Liver (tissue), 9 donors: Measurements from ENCODE around the gene ACTR6. TPM values are rescaled to one million over a fixed set of nuclear protein-coding genes. Genes with fewer than 3 reads are reported as not detected.

Experiments used
- DNase-seq: peaks from one replicate; pipeline ENCODE4 v3.0.0-alpha.2; 2017; ENCODE audit warnings: low spot score
- H3K27ac ChIP-seq, 2 donors: one replicate each; pipeline ENCODE4 v1.7.0; 2013; ENCODE audit warnings: inconsistent platforms in 2 of 2, low read length in 2 of 2, control low read depth in 1 of 2, low read depth in 1 of 2, mild to moderate bottlenecking in 1 of 2
- H3K27me3 ChIP-seq, 4 donors: one replicate each; pipeline versions ENCODE4 v1.6.1 to v1.7.0; 2013; ENCODE audit warnings: low read length in 3 of 4, inconsistent platforms in 1 of 4, mild to moderate bottlenecking in 1 of 4, moderate library complexity in 1 of 4; ENCODE audit not compliant: control insufficient read depth in 4 of 4, insufficient read depth in 4 of 4
- H3K36me3 ChIP-seq, 4 donors: one replicate each; pipeline versions ENCODE4 v1.6.1 to v1.7.0; 2013; ENCODE audit warnings: low read length in 3 of 4, mild to moderate bottlenecking in 3 of 4, low read depth in 1 of 4, moderate library complexity in 1 of 4; ENCODE audit not compliant: control insufficient read depth in 4 of 4, insufficient read depth in 3 of 4
- H3K4me1 ChIP-seq, 4 donors: one replicate each; pipeline versions ENCODE4 v1.6.1 to v1.7.0; 2013; ENCODE audit warnings: low read length in 3 of 4, mild to moderate bottlenecking in 3 of 4, moderate library complexity in 1 of 4; ENCODE audit not compliant: control insufficient read depth in 4 of 4, insufficient read depth in 4 of 4
- H3K4me3 ChIP-seq, 3 donors: one replicate each; pipeline versions ENCODE4 v1.6.1 to v1.7.0; 2013; ENCODE audit warnings: low read length in 3 of 3, control low read depth in 1 of 3, low read depth in 1 of 3, mild to moderate bottlenecking in 1 of 3
- H3K9ac ChIP-seq, 2 donors: one replicate each; pipeline ENCODE4 v1.7.0; 2013; ENCODE audit warnings: low read length in 2 of 2, mild to moderate bottlenecking in 2 of 2, moderate library complexity in 2 of 2, control low read depth in 1 of 2, low read depth in 1 of 2
- H3K9me3 ChIP-seq, 4 donors: one replicate each; pipeline versions ENCODE4 v1.6.1 to v1.7.0; 2013; ENCODE audit warnings: low read length in 3 of 4; ENCODE audit not compliant: control insufficient read depth in 4 of 4
- EGR1 ChIP-seq, 2 donors: IDR thresholded peaks; 2 replicates each; pipeline ENCODE4 v1.6.1; 2016 to 2018; ENCODE audit warnings: antibody characterized with exemption in 2 of 2, low read depth in 2 of 2
- FOXA1 ChIP-seq: IDR thresholded peaks from 2 replicates; pipeline ENCODE4 v1.6.1; 2016; ENCODE audit warnings: antibody characterized with exemption
- FOXA2 ChIP-seq: IDR thresholded peaks from 2 replicates; pipeline ENCODE4 v1.6.1; 2016; ENCODE audit warnings: antibody characterized with exemption
- GABPA ChIP-seq, 2 donors: IDR thresholded peaks in 1 of 2; conservative IDR thresholded peaks in 1 of 2; 2 replicates each; pipeline ENCODE4 v1.6.1; 2016; ENCODE audit warnings: antibody characterized with exemption in 2 of 2, mild to moderate bottlenecking in 1 of 2, moderate library complexity in 1 of 2
- HNF4A ChIP-seq, 2 donors: conservative IDR thresholded peaks; 2 replicates each; pipeline ENCODE4 v1.6.1; 2016; ENCODE audit warnings: antibody characterized with exemption in 2 of 2, mild to moderate bottlenecking in 2 of 2
- HNF4G ChIP-seq: IDR thresholded peaks from 2 replicates; pipeline ENCODE4 v1.6.1; 2016; ENCODE audit warnings: antibody characterized with exemption
- JUND ChIP-seq, 2 donors: IDR thresholded peaks; 2 replicates each; pipeline ENCODE4 v1.6.1; 2016; ENCODE audit warnings: antibody characterized with exemption in 2 of 2
- MAX ChIP-seq: IDR thresholded peaks from 2 replicates; pipeline ENCODE4 v1.6.1; 2016; ENCODE audit warnings: antibody characterized with exemption
- NR2F2 ChIP-seq: IDR thresholded peaks from 2 replicates; pipeline ENCODE4 v1.6.1; 2016; ENCODE audit warnings: antibody characterized with exemption
- RAD21 ChIP-seq, 2 donors: IDR thresholded peaks; 2 replicates each; pipeline ENCODE4 v1.6.1; 2016; ENCODE audit warnings: antibody characterized with exemption in 2 of 2, mild to moderate bottlenecking in 2 of 2
- RXRA ChIP-seq, 2 donors: IDR thresholded peaks; 2 replicates each; pipeline ENCODE4 v1.6.1; 2017 to 2018; ENCODE audit warnings: antibody characterized with exemption in 2 of 2, mild to moderate bottlenecking in 1 of 2
- SP1 ChIP-seq: IDR thresholded peaks from 2 replicates; pipeline ENCODE4 v1.6.1; 2018; ENCODE audit warnings: antibody characterized with exemption, mild to moderate bottlenecking
- YY1 ChIP-seq: IDR thresholded peaks from 2 replicates; pipeline ENCODE4 v1.6.1; 2016; ENCODE audit warnings: antibody characterized with exemption, mild to moderate bottlenecking
- ZBTB33 ChIP-seq: IDR thresholded peaks from 2 replicates; pipeline ENCODE4 v1.6.1; 2016; ENCODE audit warnings: antibody characterized with exemption
- whole genome bisulfite sequencing: extraction: QIAGEN DNeasy Blood & Tissue Kit; methylation state at CpG from one replicate; pipeline ENCODE4 v1.1.7; 2013; 5-methylcytosine and 5-hydroxymethylcytosine counted together
- polyA plus RNA-seq, 2 donors: library from polyadenylated mRNA; stranded (reverse) in 1 of 2; unstranded in 1 of 2; fragments of 200-250 nt in 1 of 2; fragments of >200 nt in 1 of 2; fragmentation: Nextera tagmentation in 1 of 2; extraction: Ambion mirVana in 1 of 2; gene quantifications; one replicate each; pipeline versions ENCODE4 v1.2.1 to v1.2.3, GENCODE V29; 2013 to 2015
- total RNA-seq, 2 donors: library from RNA; depleted of rRNA; stranded (reverse); fragments of >200 nt; gene quantifications; one replicate each; pipeline ENCODE4 v1.2.3, GENCODE V29; 2014
- TF ChIP-seq, protein P1 (sequence below): IDR thresholded peaks from 2 replicates; pipeline ENCODE4 v1.6.1; 2016; ENCODE audit warnings: antibody characterized with exemption
- TF ChIP-seq, protein P2 (sequence below): IDR thresholded peaks from 2 replicates; pipeline ENCODE4 v1.6.1; 2016; ENCODE audit warnings: antibody characterized with exemption, mild to moderate bottlenecking
- TF ChIP-seq, protein P3 (sequence below): fragments of 150-350 bp; IDR thresholded peaks from 2 replicates; pipeline ENCODE4 v1.5.1; 2017; ENCODE audit warnings: improper control_type of control experiment, low read depth, low read length; ENCODE audit not compliant: missing input control
- donor health status: healthy.
- donor health status: healthy.
- donor health status: healthy.
- donor health status: healthy.
- donor health status: healthy.

The ACTR6 gene
- total and polyA plus RNA-seq, 4 donors: 6.9 to 9.7 (median 8.7) TPM

DNA sequence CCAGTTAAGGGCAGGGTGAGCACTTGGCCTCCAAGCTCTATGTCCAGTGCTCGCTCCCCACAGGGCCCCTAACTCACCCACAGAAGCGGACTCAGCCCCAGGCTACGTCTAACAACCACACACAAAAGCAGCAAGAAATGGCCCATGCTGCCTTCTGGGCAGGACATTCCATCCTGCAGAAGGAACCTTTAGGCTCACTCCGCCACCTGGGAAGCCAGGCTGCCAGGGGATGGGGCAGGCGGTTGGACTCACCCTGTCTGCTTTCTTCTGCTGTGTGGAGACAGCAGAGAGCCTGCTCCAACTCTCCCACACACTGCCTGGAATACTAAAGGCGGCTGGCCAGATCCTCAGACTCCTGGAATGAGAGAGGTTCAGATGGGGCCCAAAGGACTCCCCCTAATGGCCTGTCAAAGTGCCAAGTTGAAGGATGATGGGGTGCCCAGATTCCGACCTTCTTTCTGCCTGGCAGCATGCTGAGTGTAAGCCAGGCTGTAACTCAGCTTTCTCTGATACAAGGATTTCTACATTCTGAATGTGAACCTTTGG, 30.2 kb upstream of the ACTR6 start:
- Histone ChIP-seq H3K36me3 (peaks cover 0 to 3% (median 2%) of the 10 kb centered on the region in 4 donors), H3K27me3 (no peaks in the 10 kb centered on the region), H3K9me3 (no peaks in the 10 kb centered on the region), H3K27ac (no peak overlapping the region), H3K9ac (no peak overlapping the region), H3K4me3 (no peak overlapping the region), H3K4me1 (no peaks in the 10 kb centered on the region)
- 93% methylated on average over 7 of the region's 7 CpGs for WGBS
- TF ChIP-seq HNF4G: no peak
- TF ChIP-seq RXRA (IDR thresholded peaks at IDR 0.05): no peak
- no peak for TF ChIP-seq FOXA2
- TF ChIP-seq JUND (IDR thresholded peaks at IDR 0.05): no peak
- no peak for TF ChIP-seq GABPA (IDR thresholded peaks at IDR 0.05 in 1 of 2, conservative IDR thresholded peaks at IDR 0.05 in 1 of 2)
- TF ChIP-seq, protein P1, sequence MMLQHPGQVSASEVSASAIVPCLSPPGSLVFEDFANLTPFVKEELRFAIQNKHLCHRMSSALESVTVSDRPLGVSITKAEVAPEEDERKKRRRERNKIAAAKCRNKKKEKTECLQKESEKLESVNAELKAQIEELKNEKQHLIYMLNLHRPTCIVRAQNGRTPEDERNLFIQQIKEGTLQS: no peak
- TF ChIP-seq, protein P2, sequence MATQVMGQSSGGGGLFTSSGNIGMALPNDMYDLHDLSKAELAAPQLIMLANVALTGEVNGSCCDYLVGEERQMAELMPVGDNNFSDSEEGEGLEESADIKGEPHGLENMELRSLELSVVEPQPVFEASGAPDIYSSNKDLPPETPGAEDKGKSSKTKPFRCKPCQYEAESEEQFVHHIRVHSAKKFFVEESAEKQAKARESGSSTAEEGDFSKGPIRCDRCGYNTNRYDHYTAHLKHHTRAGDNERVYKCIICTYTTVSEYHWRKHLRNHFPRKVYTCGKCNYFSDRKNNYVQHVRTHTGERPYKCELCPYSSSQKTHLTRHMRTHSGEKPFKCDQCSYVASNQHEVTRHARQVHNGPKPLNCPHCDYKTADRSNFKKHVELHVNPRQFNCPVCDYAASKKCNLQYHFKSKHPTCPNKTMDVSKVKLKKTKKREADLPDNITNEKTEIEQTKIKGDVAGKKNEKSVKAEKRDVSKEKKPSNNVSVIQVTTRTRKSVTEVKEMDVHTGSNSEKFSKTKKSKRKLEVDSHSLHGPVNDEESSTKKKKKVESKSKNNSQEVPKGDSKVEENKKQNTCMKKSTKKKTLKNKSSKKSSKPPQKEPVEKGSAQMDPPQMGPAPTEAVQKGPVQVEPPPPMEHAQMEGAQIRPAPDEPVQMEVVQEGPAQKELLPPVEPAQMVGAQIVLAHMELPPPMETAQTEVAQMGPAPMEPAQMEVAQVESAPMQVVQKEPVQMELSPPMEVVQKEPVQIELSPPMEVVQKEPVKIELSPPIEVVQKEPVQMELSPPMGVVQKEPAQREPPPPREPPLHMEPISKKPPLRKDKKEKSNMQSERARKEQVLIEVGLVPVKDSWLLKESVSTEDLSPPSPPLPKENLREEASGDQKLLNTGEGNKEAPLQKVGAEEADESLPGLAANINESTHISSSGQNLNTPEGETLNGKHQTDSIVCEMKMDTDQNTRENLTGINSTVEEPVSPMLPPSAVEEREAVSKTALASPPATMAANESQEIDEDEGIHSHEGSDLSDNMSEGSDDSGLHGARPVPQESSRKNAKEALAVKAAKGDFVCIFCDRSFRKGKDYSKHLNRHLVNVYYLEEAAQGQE: no peak
- TF ChIP-seq YY1: no peak
- no peak for TF ChIP-seq NR2F2
- no peak for TF ChIP-seq SP1
- TF ChIP-seq RAD21 (IDR thresholded peaks at IDR 0.05): no peak
- no peak for TF ChIP-seq ZBTB33
- no peak for TF ChIP-seq HNF4A (conservative IDR thresholded peaks at IDR 0.05)
- no peak for TF ChIP-seq MAX
- TF ChIP-seq FOXA1: no peak
- TF ChIP-seq EGR1 (IDR thresholded peaks at IDR 0.05; ENCODE audit: low read depth in 2 of 2): no peak
- TF ChIP-seq, protein P3, sequence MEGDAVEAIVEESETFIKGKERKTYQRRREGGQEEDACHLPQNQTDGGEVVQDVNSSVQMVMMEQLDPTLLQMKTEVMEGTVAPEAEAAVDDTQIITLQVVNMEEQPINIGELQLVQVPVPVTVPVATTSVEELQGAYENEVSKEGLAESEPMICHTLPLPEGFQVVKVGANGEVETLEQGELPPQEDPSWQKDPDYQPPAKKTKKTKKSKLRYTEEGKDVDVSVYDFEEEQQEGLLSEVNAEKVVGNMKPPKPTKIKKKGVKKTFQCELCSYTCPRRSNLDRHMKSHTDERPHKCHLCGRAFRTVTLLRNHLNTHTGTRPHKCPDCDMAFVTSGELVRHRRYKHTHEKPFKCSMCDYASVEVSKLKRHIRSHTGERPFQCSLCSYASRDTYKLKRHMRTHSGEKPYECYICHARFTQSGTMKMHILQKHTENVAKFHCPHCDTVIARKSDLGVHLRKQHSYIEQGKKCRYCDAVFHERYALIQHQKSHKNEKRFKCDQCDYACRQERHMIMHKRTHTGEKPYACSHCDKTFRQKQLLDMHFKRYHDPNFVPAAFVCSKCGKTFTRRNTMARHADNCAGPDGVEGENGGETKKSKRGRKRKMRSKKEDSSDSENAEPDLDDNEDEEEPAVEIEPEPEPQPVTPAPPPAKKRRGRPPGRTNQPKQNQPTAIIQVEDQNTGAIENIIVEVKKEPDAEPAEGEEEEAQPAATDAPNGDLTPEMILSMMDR: no peak
- no peak for DNase-seq
